GM21360 (cell line): ENCODE results near the gene GSK3B.

Experiments
- ATAC-seq: cut with Tn5 transposase; IDR thresholded peaks from one replicate; pipeline ENCODE4 v1.9.1; 2021; ENCODE audit warnings: mild to moderate bottlenecking, moderate library complexity; ENCODE audit not compliant: unreplicated experiment

Gene GSK3B

DNA sequence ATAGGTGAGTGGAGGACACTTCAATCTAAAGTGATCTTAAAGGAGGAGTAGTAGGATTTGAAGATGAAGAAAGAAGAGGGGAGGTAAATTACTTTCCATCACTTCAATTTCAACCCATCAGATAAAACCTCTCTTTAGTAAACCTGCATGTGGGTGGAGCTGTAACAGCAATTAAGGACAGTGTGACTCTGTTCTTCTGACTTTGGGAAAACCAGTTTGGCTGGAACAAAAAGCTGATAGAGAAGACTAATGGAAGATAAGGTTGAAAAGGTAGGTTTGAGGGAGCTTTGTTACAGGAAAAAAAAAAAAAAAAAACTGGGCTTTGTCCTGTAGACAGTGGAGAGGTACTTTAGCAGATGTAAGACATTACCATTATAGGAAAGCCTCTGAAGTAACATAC is 4.5 kb upstream of the GSK3B start:
- ATAC-seq: no peak

DNA sequence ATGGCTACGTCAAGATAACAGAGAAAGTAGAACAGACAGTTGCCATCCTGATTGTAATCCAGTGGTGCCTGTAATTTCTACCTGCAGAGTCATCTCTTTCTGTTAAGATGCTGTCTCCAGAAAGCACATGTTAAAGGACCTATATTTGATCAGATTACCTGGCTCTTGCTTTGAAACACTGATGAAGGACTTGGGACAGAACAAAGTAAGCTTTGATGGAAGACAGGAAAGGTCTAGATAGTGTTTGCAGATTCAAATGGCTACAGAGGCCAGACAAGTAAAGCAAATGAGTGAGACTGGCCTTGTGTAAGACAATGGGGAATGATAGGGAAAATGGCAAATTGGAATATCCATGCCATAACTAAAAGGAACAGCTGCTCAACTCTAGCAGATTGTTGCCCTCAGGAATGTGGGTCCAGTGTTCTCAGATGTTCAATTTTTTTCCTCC is 1.8 kb upstream of the GSK3B start:
- no peak for ATAC-seq

DNA sequence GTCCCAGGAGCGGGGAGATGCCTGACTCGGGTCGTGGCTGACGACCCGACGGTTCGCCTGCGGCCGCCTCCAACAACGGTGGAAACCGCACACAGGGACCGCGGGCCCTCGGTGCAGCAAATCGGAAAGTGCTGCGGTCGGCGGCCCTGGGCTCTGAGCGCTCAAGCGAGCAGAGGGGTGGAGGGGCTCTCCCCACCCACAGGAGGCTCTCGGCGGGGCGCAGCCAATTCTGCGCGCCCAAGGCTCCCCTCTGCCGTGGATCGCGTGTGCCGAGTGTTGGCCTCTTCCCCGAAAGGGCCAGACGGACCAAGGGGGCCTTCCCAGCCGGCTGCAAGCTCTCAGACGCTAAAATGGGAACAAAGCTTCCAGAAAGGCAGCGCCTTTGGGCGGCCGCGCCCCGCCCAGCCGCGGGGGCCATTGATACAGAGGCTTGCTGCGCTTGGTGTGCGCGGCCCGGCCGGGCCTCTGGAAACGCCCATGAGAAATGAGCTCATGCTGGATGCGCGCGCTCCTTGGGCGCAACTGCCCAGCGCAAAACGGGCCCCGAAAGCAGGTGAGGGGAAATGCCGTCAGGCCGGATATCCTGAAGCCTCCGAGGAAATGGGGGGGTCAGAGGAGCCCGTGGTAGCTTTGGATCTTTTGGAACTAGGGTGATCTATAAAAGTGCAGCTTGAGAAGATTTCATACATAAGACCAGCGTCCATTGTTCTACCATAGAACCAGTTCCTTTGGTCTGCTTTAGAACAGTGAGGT is 1.2 kb upstream of the GSK3B start:
- peak; percentile 37 for ATAC-seq

DNA sequence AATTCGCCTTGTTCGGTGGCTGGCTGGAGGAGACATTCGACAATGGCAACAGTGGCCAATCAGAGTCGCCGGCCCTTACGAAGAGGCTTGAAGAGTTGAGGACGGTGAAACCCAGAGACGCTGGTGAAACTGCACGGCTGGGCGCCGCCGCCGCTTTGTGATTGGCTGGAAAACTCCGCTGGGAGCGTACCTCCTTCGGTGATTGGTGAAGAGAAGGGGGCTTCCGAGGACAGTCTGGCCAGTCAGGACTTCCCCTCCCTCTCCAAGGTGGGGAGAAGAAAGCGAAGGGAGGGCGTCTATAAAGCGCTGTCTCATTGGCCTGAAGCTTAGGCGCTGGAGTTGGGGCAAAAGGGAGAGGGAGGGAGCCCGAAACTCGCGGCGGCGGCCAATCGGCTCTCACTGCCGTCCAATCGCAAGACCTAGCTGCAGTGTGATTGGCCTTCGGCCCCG is 554 bp upstream of the GSK3B start:
- peak; percentile 63 for ATAC-seq

DNA sequence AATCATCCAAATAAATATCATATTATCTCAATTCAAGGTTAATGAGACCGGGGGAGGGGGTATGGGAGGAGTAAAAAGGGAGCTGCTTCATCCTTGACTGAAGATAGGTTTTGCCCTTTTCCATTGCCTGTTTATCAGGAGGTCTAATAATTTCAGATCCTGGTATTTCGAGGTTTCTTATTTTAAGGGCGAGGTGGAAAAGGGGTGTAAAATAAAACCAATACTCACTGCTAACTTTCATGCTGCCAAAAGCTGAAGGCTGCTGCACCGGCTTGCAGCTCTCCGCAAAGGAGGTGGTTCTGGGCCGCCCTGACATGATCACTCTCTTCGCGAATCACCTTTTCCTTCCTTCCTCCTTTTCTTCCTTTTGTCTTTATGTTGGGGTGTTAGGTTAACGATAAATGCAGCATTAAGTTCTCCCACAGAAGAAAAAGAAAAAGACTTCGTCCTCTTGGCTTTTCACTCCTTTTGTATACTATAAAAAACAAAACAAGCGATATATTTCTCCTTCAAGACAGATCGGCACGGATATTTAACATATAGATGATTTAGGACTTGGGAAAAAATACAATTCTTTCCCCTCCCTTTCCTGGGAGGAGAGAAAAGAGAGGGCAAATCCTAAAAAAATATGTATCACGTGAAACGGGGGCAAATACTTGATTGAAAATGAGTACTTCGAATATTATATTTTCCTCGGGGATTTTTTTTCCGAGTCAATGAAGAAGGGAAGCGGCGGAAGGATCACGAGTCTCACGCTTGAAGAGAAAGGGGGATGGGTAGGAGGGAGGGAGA is 932 bp downstream of the GSK3B start:
- no peak for ATAC-seq

DNA sequence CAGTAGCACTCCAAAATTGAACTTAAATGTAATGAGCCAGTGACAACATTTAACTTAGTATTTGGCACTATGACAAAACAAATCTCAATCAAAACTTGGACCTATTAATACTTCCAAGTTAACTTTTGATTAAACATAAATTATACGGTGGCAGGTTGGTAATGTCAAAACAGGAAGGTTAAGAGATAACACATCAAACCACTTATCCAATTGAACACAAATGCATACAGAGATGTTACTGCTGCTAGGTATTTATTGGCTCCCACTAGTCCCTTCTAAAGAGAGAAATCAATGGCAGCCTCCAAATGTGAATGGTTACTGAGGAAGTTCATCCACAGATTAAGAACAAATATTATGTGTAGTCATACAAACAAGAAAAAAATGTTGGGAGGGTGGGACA is 1.8 kb downstream of the GSK3B start:
- no peak for ATAC-seq

DNA sequence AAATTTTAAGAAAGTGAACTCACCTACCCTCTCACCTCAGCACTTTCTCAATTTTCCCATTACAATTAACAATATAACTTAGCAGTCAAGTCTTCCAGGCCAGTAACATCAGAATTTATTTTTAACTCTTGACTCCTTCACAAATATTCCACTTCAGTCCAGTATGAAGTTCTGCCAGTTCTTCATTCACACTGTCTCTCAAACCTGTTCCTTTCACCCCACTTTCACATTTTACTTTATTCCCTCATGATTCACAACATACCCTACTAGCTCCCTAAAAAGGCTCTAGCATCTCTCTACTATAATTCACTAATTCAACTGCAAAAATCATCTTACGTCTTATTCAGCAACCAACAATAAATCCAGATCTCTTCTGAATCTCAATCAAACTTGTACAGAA is 3.8 kb downstream of the GSK3B start:
- no peak for ATAC-seq

DNA sequence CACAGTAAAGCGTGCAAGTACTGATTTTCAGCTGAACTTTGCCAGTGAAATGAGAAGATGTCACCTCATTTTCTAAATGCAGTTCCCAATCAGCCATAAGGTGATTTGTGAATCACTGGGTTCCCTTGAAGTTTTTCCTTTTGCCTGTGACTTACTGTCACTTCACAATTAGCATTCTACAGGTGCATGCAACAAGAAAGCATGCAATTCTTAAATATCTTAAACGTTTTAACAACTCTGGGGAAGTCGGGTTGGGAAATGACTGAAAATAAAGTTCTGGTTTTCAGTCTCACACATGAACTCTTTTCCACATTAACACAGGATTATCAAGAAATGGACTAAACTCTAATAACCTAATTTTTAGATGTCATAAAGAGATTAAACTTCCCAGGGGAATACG is 5.2 kb downstream of the GSK3B start:
- no peak for ATAC-seq

DNA sequence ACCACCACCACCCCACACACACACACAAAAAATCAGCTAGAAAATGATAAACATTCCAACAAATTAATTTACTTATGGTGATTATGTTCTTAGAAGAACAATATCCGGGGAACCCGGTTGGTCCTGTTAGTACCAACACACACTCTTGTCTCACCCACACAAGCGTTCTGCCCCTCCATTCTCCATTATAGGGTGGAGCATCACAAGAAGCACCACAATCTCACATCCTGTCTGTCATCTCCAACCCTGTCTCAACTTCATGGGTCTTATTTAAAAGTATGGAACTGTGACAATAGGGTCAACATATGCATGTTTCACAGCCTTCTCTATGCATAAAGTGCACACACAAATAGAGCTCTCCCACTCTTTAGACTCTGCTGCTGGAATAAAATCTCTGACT is 5.6 kb downstream of the GSK3B start:
- no peak for ATAC-seq

DNA sequence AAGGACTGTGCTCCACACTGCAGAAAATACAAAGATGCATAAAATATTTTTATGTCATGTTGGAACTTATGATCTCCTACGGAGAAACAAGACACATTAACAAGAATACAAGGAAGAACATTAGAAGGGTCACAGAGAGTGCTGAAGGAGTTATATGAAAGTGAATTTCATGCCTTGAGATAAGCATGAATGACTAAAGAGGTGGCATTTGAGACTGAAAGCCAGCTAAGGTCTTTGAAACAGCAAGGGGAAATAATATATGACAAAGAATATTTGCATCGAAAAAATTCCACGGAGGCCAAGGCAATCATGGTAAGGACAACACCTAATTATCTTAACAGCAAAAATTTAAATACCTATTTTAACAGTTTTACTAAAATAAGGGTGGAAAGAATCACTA is 12.5 kb downstream of the GSK3B start:
- no peak for ATAC-seq

DNA sequence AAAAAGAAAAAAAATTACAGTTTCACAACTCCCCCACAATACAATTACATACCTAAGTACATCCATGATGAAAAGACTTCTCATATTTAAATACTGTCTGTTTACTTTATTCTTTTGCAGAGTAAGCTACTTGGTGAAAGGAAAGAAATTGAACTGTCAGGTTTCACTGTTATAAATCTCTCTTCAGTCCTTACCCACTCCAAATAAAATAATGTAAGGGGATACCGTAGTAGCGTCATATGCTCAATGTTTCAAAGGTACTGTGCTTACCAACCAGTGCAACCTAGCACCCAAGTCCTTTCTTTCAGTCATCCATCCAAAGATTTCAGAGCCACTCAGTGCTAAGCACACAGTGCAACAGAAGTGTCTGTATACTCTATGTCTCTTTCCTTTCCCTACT is 13.4 kb downstream of the GSK3B start:
- no peak for ATAC-seq

DNA sequence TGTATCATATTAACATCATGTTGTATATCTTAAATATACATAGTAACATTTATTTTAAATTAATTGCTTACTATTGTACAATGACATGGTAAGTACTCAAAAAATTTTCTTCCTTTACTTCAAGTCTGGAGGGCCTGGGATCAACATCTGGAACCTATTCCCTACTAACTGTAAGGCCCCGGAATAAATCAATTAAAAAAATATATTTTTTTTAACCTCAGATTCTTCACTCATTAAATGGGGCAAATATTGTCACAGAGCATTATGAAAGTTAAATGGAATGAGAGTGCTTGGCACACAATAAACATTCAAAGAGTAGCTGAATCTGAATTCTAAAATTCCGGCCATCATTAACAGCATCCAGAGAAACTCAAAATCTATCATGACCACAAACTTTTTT is 16.5 kb downstream of the GSK3B start:
- no peak for ATAC-seq

DNA sequence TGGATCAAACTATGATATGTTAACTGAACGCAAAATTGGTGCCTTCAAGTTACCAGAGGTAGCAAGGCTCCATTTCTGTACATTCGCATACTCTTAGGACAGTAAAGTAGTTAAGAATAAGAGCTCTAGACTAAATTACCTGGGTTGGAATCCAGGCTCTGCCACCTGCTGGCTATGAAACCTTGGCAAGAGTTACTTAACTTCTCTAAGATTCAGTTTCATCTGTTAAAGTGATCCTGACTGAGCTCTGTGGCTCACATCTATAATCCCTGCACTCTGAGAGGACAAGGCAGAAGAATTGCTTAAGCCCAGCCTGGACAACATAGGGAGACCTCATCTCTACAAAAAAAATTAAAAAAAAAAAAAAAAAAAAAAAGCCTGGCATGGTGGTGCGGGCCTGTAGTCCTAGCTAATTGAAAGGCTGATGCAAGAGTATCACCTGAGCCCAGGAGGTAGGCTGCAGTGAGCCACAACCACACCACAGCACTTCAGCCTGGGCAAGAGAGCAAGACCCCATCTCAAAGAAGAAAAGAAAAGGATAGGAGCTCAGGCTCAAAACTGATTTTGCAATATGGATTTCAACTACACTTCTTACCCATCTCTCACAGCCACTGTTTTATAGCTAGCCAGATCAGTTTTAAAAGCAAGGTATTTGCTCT is 21.3 kb downstream of the GSK3B start:
- ATAC-seq: no peak

DNA sequence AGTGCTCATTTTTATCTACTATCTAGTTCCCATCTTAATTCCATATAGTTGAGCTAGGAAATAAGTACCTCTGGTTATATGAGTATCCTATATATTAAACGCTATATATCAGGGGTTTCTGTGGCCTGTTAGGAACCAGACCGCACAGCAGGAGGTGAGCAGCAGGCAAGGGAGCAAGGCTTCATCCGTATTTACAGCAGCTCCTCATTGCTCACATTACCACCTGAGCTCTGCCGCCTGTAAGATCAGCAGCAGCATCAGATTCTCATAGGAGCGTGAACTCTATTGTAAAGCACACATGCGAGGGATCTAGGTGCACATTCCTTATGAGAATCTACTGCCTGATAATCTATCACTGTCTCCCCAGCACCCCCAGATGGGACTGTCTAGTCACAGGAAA is 23.0 kb downstream of the GSK3B start:
- ATAC-seq: no peak

DNA sequence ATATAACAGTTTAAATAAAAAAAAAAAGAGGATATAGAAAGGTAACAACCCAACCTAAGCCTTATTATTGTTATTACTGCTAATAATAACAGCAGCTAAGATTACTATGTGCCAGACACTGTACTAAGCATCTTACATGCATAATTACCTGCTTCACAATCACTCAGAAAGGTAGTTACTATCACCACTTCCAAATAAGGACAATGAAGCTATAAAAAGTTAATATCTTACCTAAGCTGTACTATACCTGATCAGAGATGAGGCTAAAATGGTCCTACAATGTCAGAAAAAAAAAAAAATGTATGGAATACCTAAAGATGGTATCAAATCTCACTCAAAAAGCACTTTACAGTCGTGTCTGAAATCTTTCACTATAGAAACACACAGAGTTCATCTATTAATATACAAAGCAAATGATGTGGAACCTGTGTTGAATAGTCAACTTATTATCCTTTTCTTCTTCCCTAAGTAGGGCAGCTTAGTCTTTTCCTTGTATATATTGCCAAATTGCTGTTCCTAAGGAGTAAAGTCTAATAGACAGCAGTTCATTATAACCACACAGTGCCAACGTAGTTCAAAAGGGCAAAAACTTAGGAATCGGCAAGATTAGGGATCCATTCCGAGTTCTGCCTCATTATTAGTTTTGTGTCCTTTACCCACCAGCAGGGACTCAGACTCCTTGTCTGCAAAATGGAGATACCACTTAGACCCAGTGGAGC is 23.8 kb downstream of the GSK3B start:
- ATAC-seq: no peak

DNA sequence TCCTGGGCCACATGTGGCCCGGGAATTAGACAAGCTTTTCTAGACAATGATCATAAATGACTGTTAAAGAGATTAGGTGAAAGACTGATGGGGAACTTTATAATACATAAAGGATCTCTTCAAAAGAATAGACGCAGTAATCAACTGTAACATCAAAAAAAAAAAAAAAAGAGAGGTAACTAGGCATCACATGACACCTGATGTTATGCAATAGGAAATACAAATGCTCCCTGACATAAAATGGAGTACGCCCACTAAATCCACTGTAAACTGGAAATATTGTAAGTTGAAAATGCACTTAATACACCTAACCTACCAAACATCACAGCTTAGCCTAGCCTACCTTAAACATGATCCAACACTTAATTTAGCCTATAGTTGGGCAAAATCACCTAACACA is 27.2 kb downstream of the GSK3B start:
- ATAC-seq: no peak

DNA sequence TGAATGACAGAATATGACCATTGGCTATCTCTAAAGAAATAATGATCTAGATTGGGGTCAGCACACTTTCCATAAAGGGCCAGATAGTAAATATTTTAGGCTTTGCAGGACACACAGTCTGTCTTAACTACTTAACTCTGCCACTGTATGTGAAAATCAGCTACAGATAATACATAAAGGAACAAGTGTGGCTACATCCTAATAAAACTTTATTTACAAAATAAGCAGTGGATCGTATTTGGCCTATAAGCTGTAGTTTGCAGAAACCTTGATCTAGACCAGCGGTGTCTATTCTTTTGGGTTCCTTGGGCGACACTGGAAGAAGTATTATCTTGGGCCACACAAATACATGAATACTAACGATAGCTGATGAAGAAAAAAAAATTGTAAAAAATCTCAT is 27.6 kb downstream of the GSK3B start:
- no peak for ATAC-seq

DNA sequence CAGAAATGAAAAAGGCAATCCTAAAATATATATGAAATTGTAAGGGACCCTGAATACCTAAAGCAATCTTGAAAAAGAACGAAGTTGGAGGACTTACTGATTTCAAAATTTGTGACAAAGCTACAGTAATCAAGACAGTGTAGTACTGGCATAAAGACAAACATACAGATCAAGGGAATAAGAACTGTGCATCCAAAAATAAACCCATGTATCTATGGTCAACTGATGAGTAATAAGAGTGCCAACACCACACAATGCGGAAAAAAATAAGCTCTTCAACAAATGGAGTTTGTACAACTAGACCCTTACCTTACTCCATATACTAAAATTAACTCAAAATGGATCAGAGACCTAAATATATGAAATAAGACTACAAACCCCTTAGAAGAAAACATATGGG is 29.6 kb downstream of the GSK3B start:
- ATAC-seq: no peak

DNA sequence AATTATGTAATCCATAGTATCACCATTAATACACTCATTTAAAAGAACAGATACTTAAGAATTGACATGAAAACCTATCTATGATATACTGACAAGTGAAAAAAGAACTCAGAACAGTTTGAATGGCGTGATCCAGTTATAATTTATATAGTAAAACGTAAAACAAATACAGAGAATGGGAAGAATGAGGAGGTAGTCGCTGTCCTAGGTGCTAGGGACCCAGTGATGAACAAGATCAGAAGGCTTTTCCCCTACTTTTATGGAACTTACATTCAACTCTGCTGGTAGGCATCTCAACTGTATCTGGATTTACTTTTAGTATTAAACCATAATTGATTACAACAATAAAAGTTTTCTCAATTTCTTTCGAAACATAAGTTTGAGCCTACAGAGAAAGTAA is 31.8 kb downstream of the GSK3B start:
- no peak for ATAC-seq

DNA sequence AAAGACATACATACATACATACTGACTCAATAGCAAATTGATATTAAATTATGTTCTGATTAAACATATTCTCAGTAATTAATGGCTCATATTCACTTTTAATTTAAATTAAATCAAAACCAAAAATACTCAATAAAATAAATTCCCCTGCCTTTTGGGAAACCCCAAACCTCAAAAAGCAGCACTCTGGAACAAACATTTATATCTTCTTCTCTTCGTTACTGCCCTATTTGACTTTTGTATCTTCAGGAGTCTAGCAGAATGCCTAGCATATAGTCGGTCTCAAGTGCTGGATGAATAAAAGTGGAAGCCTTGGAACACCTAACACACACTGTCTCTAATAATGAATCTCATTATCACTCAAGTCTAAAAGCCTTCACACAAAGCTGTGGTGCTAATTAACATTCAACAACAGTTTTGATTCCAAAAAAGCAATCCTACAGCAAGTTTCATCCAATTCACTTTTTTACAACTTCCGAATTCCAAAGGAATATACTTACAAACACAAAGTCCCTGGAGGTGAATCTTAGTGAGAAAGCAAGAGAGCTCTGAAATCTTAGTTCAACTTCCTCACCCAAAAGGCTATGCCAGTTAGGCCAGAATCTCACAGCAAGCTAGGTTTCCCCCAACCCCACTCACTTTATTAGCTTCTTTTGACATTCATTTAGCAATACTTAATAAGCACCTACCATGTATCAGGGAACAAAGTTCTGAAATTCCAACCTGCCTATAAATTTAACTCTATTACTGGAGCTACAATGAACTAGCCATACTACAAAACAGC is 35.0 kb downstream of the GSK3B start:
- ATAC-seq: no peak
